22Rv1 (cell line): Measurements from ENCODE around the gene DNASE2B.

Experiments used
- ZFX ChIP-seq: fragments of 450-650 bp; IDR thresholded peaks from 2 replicates; pipeline ENCODE4 v1.6.1; 2017; ENCODE audit warnings: antibody characterized with exemption, borderline replicate concordance
- TF ChIP-seq, protein P1 (sequence below): fragments of 450-650 bp; IDR thresholded peaks from 2 replicates; pipeline ENCODE4 v1.5.1; 2017; ENCODE audit warnings: mild to moderate bottlenecking

DNA sequence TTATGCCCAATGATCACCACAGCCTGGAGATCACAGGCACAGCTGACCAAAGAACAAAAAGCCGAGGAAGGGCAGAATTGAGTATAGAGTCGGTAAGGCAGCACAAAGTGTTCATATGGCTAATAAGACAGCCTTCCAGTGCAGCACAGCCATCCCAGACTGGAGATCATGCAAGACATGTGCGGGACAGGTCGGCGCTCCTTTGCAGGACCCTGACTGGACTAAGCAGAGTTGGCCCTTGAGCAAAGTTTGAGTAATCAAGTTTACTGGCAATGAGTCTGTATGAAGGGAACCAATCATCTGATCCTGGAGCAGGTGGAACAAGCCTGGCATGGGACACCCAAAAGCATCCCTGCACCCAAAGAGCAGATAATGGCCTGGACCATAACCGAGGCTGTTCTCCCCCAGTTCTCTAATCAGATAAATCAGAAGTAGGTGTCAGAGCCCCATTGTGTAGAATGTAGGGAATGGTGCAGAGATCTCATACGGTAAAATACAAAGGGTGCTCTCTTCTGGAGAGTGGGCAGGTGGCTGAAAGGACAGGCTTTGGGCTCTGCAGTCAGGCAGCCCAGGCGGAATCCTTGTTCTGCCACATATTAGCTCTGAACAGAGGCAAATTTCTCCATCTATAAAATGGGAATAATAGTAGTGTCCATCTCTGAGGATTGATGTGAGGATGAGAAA, 10.7 kb upstream of the DNASE2B start:
- TF ChIP-seq, protein P1, sequence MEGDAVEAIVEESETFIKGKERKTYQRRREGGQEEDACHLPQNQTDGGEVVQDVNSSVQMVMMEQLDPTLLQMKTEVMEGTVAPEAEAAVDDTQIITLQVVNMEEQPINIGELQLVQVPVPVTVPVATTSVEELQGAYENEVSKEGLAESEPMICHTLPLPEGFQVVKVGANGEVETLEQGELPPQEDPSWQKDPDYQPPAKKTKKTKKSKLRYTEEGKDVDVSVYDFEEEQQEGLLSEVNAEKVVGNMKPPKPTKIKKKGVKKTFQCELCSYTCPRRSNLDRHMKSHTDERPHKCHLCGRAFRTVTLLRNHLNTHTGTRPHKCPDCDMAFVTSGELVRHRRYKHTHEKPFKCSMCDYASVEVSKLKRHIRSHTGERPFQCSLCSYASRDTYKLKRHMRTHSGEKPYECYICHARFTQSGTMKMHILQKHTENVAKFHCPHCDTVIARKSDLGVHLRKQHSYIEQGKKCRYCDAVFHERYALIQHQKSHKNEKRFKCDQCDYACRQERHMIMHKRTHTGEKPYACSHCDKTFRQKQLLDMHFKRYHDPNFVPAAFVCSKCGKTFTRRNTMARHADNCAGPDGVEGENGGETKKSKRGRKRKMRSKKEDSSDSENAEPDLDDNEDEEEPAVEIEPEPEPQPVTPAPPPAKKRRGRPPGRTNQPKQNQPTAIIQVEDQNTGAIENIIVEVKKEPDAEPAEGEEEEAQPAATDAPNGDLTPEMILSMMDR = no peak
- TF ChIP-seq ZFX = no peak
